ENCODE data around the gene MPRIP.

- no peak for TF ChIP-seq CTCF (IDR thresholded peaks at IDR 0.05; ENCODE audit: borderline replicate concordance, extremely low read depth, low read length, poor library complexity, severe bottlenecking)
- TF ChIP-seq EZH2 (IDR thresholded peaks at IDR 0.05; ENCODE audit: borderline replicate concordance, low read depth, low read length, severe bottlenecking) = no peak
These were observed 14.0 kb upstream of the MPRIP start for GRCh38 chr17:17028059-17028877.

Data from DND-41 (cell line).